H1 (cell line): Measurements from ENCODE around the gene SPG11. TPM values are rescaled to one million over a fixed set of nuclear protein-coding genes. Genes with fewer than 3 reads are reported as not detected.

Experiments used
- CTCF ChIA-PET: fragments of 300-600 bp; sonication (Branson Sonifier 250); formaldehyde crosslinking; loops from one replicate; lab custom pipeline; 2021; ENCODE audit not compliant: partially characterized antibody; lab: Charles Lee
- POLR2A ChIA-PET: fragments of 300-600 bp; sonication (Branson Sonifier 250); formaldehyde crosslinking; loops from one replicate; lab custom pipeline; 2021; ENCODE audit warnings: inconsistent platforms; ENCODE audit not compliant: partially characterized antibody; lab: Charles Lee
- DNase-seq, 2 experiments: peaks; one replicate each; pipeline versions ENCODE4 v3.0.0 to v3.0.0-alpha.2; 2010 to 2022; ENCODE audit warnings: low spot score in 2 of 2, low read depth in 1 of 2, mixed read lengths in 1 of 2
- FAIRE-seq: peaks from 2 replicates; lab custom pipeline; 2011; peaks lifted over from hg19 to GRCh38; lab: Jason Lieb, UNC
- H2AFZ ChIP-seq: 2 replicates; pipeline ENCODE4 v1.8.1; 2012; ENCODE audit warnings: low read length, inconsistent platforms
- H2AK5ac ChIP-seq: 2 replicates; pipeline ENCODE4 v1.6.1; 2013; ENCODE audit warnings: low read depth, low read length
- H2BK120ac ChIP-seq: replicated peaks from 2 replicates; pipeline ENCODE3; 2013; ENCODE audit warnings: low read depth, low read length, inconsistent platforms
- H2BK12ac ChIP-seq: 2 replicates; pipeline ENCODE4 v1.6.1; 2013; ENCODE audit warnings: low read depth, low read length
- H2BK15ac ChIP-seq: 2 replicates; pipeline ENCODE4 v1.6.1; 2013; ENCODE audit warnings: low read length
- H2BK20ac ChIP-seq: 2 replicates; pipeline ENCODE4 v1.6.1; 2013; ENCODE audit warnings: low read length
- H2BK5ac ChIP-seq: 2 replicates; pipeline ENCODE4 v1.6.1; 2013; ENCODE audit warnings: low read depth, low read length
- H3K14ac ChIP-seq: 2 replicates; pipeline ENCODE4 v1.6.1; 2013; ENCODE audit warnings: inconsistent platforms; ENCODE audit not compliant: insufficient read length
- H3K18ac ChIP-seq: 2 replicates; pipeline ENCODE4 v1.6.1; 2013; ENCODE audit warnings: low read length; ENCODE audit errors: extremely low read depth
- H3K23ac ChIP-seq: 2 replicates; pipeline ENCODE4 v1.6.1; 2013; ENCODE audit warnings: inconsistent platforms; ENCODE audit not compliant: insufficient read length
- H3K23me2 ChIP-seq: 2 replicates; pipeline ENCODE4 v1.6.1; 2013; ENCODE audit warnings: low read depth, low read length
- H3K27ac ChIP-seq: 2 replicates; pipeline ENCODE4 v1.6.1; 2011; ENCODE audit warnings: low read depth, low read length, inconsistent platforms
- H3K27me3 ChIP-seq, 4 experiments: replicated peaks in 1 of 4; 1 replicate in 1 of 4; 2 replicates in 3 of 4; pipeline versions ENCODE4 v1.6.1 to v1.8.1; 2011 to 2013; ENCODE audit warnings: low read length in 3 of 4, mild to moderate bottlenecking in 3 of 4, inconsistent platforms in 2 of 4, mixed read lengths in 2 of 4, moderate library complexity in 1 of 4; ENCODE audit not compliant: control insufficient read depth in 3 of 4, insufficient read depth in 3 of 4; ENCODE audit errors: extremely low read depth in 1 of 4
- H3K36me3 ChIP-seq, 4 experiments: 2 replicates each; pipeline versions ENCODE4 v1.6.1 to v1.8.1; 2011 to 2013; ENCODE audit warnings: mild to moderate bottlenecking in 4 of 4, low read length in 3 of 4, moderate library complexity in 2 of 4, control low read depth in 1 of 4, inconsistent platforms in 1 of 4; ENCODE audit not compliant: insufficient read depth in 4 of 4, control insufficient read depth in 2 of 4
- H3K4ac ChIP-seq: replicated peaks from 2 replicates; pipeline ENCODE3; 2013; ENCODE audit warnings: low read length, low read depth, mixed read lengths, inconsistent platforms; ENCODE audit not compliant: insufficient read length
- H3K4me1 ChIP-seq, 4 experiments: replicated peaks in 1 of 4; 1 replicate in 1 of 4; 2 replicates in 3 of 4; pipeline versions ENCODE4 v1.6.1 to v1.8.1; 2011 to 2013; ENCODE audit warnings: low read length in 3 of 4, inconsistent platforms in 2 of 4, mixed read lengths in 1 of 4; ENCODE audit not compliant: insufficient read depth in 4 of 4, control insufficient read depth in 3 of 4
- H3K4me2 ChIP-seq, 2 experiments: 2 replicates each; pipeline versions ENCODE4 v1.6.1 to v1.8.1; 2011 to 2013; ENCODE audit warnings: low read depth in 2 of 2, low read length in 2 of 2, control low read depth in 1 of 2, inconsistent platforms in 1 of 2, mild to moderate bottlenecking in 1 of 2; ENCODE audit not compliant: insufficient read depth in 1 of 2
- H3K4me3 ChIP-seq, 4 experiments: fragments of 200-600, 300-600 bp in 1 of 4; sonication (generic), shearing (Covaris generic), sonication (Bioruptor Twin) in 1 of 4; 2 replicates each; pipeline versions ENCODE4 v1.5.1 to v1.8.1; 2011 to 2016; ENCODE audit warnings: low read length in 4 of 4, low read depth in 3 of 4, control low read depth in 2 of 4, inconsistent platforms in 2 of 4, mild to moderate bottlenecking in 2 of 4, mixed read lengths in 1 of 4, moderate library complexity in 1 of 4; ENCODE audit not compliant: insufficient read depth in 2 of 4; ENCODE audit errors: extremely low read depth in 1 of 4
- H3K56ac ChIP-seq: replicated peaks from 2 replicates; pipeline ENCODE3; 2013; ENCODE audit warnings: low read depth, mild to moderate bottlenecking, mixed read lengths, low read length, inconsistent platforms; ENCODE audit not compliant: insufficient read length
- H3K79me1 ChIP-seq: 2 replicates; pipeline ENCODE4 v1.6.1; 2013; ENCODE audit warnings: low read depth, low read length, control low read depth
- H3K79me2 ChIP-seq, 2 experiments: 2 replicates each; pipeline versions ENCODE4 v1.6.1 to v1.8.1; 2012 to 2013; ENCODE audit warnings: low read length in 2 of 2, mild to moderate bottlenecking in 2 of 2, inconsistent platforms in 1 of 2; ENCODE audit not compliant: insufficient read depth in 2 of 2, control insufficient read depth in 1 of 2
- H3K9ac ChIP-seq, 4 experiments: replicated peaks in 1 of 4; 1 replicate in 1 of 4; 2 replicates in 3 of 4; pipeline versions ENCODE4 v1.6.1 to v1.8.1; 2011 to 2013; ENCODE audit warnings: low read depth in 3 of 4, low read length in 3 of 4, control low read depth in 2 of 4, mild to moderate bottlenecking in 2 of 4, moderate library complexity in 2 of 4, inconsistent platforms in 1 of 4; ENCODE audit errors: extremely low read depth in 1 of 4
- H3K9me3 ChIP-seq, 2 experiments: 2 replicates each; pipeline versions ENCODE4 v1.6.1 to v1.8.1; 2012 to 2013; ENCODE audit warnings: mild to moderate bottlenecking in 2 of 2, moderate library complexity in 2 of 2, control low read depth in 1 of 2, inconsistent platforms in 1 of 2, low read depth in 1 of 2, low read length in 1 of 2, mixed read lengths in 1 of 2; ENCODE audit not compliant: insufficient read depth in 2 of 2
- H4K20me1 ChIP-seq, 2 experiments: replicated peaks in 1 of 2; 2 replicates each; pipeline versions ENCODE3 to v1.8.1; 2011 to 2013; ENCODE audit warnings: inconsistent platforms in 2 of 2, low read length in 2 of 2, mild to moderate bottlenecking in 1 of 2; ENCODE audit not compliant: insufficient read depth in 2 of 2, control insufficient read depth in 1 of 2
- H4K5ac ChIP-seq: 2 replicates; pipeline ENCODE4 v1.6.1; 2013; ENCODE audit warnings: low read length, low read depth, mixed read lengths, inconsistent platforms; ENCODE audit not compliant: insufficient read length
- H4K8ac ChIP-seq: 2 replicates; pipeline ENCODE4 v1.8.0; 2013; ENCODE audit warnings: mild to moderate bottlenecking, moderate library complexity, low read length, inconsistent platforms; ENCODE audit not compliant: insufficient read depth; ENCODE audit errors: extremely low read depth
- H4K91ac ChIP-seq: replicated peaks from 2 replicates; pipeline ENCODE3; 2013; ENCODE audit warnings: low read length, mixed read lengths, inconsistent platforms; ENCODE audit not compliant: insufficient read length
- CBX5 ChIP-seq: fragments of 300-800, 300-1000 bp; sonication (generic); IDR thresholded peaks from 2 replicates; pipeline ENCODE4 v1.7.1; 2016; ENCODE audit warnings: antibody characterized with exemption, low read length, low read depth
- CHD2 ChIP-seq: IDR thresholded peaks from 2 replicates; pipeline ENCODE4 v1.6.1; 2012; ENCODE audit warnings: low read length, improper control_type of control experiment
- HDAC2 ChIP-seq, 2 experiments: fragments of 300-600 bp in 1 of 2; sonication (generic) in 1 of 2; IDR thresholded peaks; 2 replicates each; pipeline ENCODE4 v1.6.1; 2011 to 2012; ENCODE audit warnings: low read depth in 2 of 2, low read length in 2 of 2, mild to moderate bottlenecking in 2 of 2, moderate library complexity in 2 of 2, borderline replicate concordance in 1 of 2, inconsistent platforms in 1 of 2
- HDAC6 ChIP-seq: IDR thresholded peaks from one replicate; pipeline ENCODE4 v1.7.1; 2012; ENCODE audit warnings: low read depth, mild to moderate bottlenecking, inconsistent platforms, low read length, moderate library complexity
- KDM1A ChIP-seq: fragments of 200-600, 300-600 bp; sonication (generic); IDR thresholded peaks from 2 replicates; pipeline ENCODE4 v1.7.1; 2016; ENCODE audit warnings: mild to moderate bottlenecking, low read length, borderline replicate concordance
- POU5F1 ChIP-seq: IDR thresholded peaks from 2 replicates; pipeline ENCODE4 v1.6.1; 2011; ENCODE audit warnings: low read depth, mild to moderate bottlenecking, low read length, moderate library complexity
- SP2 ChIP-seq: IDR thresholded peaks from 2 replicates; pipeline ENCODE4 v1.6.1; 2012; ENCODE audit warnings: mild to moderate bottlenecking, low read length, inconsistent platforms
- TAF7 ChIP-seq: optimal IDR thresholded peaks from 2 replicates; pipeline ENCODE3; 2011; ENCODE audit warnings: low read depth, mild to moderate bottlenecking, inconsistent platforms, low read length, moderate library complexity, borderline replicate concordance
- TEAD4 ChIP-seq: IDR thresholded peaks from 2 replicates; pipeline ENCODE4 v1.6.1; 2012; ENCODE audit warnings: low read depth, low read length, inconsistent platforms, mixed read lengths
- WGBS, 2 experiments: shearing (Covaris generic) in 1 of 2; methylation state at CpG; one replicate each; pipeline versions ENCODE4 v1.1.6 to v1.1.7; 2013 to 2015; ENCODE audit warnings: low lambda C conversion rate in 2 of 2, mixed read lengths in 2 of 2, inconsistent platforms in 1 of 2, low coverage in 1 of 2, missing lambda C conversion rate in 1 of 2; ENCODE audit not compliant: insufficient replicate concordance in 2 of 2, insufficient coverage in 1 of 2, insufficient read length in 1 of 2; ENCODE audit errors: extremely low coverage in 1 of 2, missing lambda C conversion rate in 1 of 2; 5-methylcytosine and 5-hydroxymethylcytosine counted together
- polyA plus RNA-seq, 7 experiments: library from polyadenylated mRNA; depleted of rRNA in 3 of 7; stranded (reverse) in 5 of 7; unstranded in 2 of 7; fragments of >200 nt in 5 of 7; fragments of 200-250 nt in 2 of 7; gene quantifications; 1 replicate in 5 of 7; 2 replicates in 1 of 7; 4 replicates in 1 of 7; pipeline versions ENCODE4 v1.2.1 to v1.2.3, GENCODE V29; 2011 to 2013; ENCODE audit warnings: missing spikeins in 2 of 7, mixed read lengths in 2 of 7
- total RNA-seq: library from RNA; stranded (reverse); fragmentation: NEBNext Ultra II Directional; extraction: Animal tissue kit (Norgen Biotek cat#: 25700); gene quantifications from 2 replicates; pipeline ENCODE4 v1.2.1, GENCODE V29; 2021
- TF ChIP-seq, protein P1 (sequence below), 3 experiments: IDR thresholded peaks; 1 replicate in 2 of 3; 2 replicates in 1 of 3; pipeline versions ENCODE4 v1.5.1 to v1.6.1; 2011; ENCODE audit warnings: low read length in 3 of 3, mild to moderate bottlenecking in 3 of 3, inconsistent platforms in 2 of 3, low read depth in 1 of 3, moderate library complexity in 1 of 3; ENCODE audit not compliant: insufficient read depth in 1 of 3; ENCODE audit errors: control extremely low read depth in 1 of 3

The SPG11 gene
- total and polyA plus RNA-seq, 2 of the 8 experiments (the other 6 are each of a cell fraction or from before 2014, with no cell fraction given): 37.1 to 38.6 TPM

DNA sequence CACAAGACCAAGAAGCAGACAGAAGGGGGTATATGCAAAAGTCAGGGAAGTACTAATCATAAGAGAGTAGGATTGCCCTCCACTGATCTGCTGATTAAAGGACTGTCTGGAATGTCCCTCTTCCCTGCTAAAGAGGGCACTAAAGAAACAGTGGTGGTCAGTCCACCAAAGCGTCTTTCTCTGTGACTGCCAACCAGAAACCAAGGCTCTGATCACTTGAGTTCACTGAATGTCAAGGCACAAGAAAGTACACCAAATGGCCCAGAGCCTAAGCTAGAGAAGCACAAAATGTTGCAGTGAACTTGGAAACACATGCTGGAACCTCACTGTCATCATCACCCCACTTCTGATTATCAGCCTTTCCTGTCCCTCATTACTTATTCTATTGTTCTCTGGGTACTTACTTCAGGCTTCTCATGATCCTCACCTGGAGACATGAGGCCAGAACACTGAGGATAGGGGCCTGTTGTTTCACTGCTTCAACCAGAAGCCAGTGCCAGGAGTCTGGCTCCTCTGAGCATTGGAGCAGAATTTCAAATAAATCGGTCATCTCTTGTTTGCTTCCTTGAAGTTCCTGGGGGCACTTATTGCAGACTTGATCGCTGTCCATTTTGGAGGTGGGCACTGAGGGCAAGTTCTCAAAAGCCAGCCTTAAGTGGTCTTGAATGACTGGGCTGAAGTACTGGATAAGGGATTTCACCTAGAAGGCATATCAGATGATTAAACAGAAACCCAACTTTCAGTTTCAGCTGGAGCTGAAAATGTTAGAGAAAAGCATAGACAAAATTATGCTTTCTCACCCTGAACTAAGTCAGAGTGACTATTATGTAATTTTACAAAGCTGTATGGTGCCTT lies 67.6 kb downstream of the SPG11 start:
- Histone ChIP-seq H2BK12ac (no peak overlapping the region), H3K23me2 (no peaks in the 10 kb centered on the region), H2AK5ac (no peak overlapping the region), H2BK15ac (no peak overlapping the region), H3K27me3 (no peaks in the 10 kb centered on the region), H3K36me3 (peaks cover 8 to 52% (median 22%) of the 10 kb centered on the region in 4 experiments; a peak in 7 of 8 replicates), H3K27ac (no peak overlapping the region), H3K56ac (no peak overlapping the region), H4K8ac (no peak overlapping the region), H3K79me2 (no peaks in the 10 kb centered on the region), H4K20me1 (peaks cover 0 to 1% of the 10 kb centered on the region in 2 experiments), H2AFZ (no peak overlapping the region), H3K9me3 (no peaks in the 10 kb centered on the region), H4K91ac (no peak overlapping the region), H3K4me2 (no peak overlapping the region), H4K5ac (no peak overlapping the region), H3K4me3 (no peak overlapping the region), H3K18ac (no peak overlapping the region), H3K4me1 (no peaks in the 10 kb centered on the region), H3K23ac (no peak overlapping the region), H3K79me1 (no peaks in the 10 kb centered on the region), H3K4ac (no peak overlapping the region), H2BK20ac (no peak overlapping the region), H3K14ac (no peak overlapping the region), H3K9ac (no peak overlapping the region), H2BK5ac (no peak overlapping the region), H2BK120ac (no peak overlapping the region)
- DNase-seq (no peak), FAIRE-seq (no peak)
- ChIA-PET POLR2A (no interaction called here), CTCF (no interaction called here)
- 100% methylated on average over 3 of the region's 3 CpGs; no CpG with 5 or more reads in 1 of the 2 experiments for WGBS, 2 experiments
- TF ChIP-seq POU5F1 (no peak), CBX5 (no peak), HDAC2 (IDR thresholded peaks at IDR 0.05; ENCODE audit: borderline replicate concordance in 1 of 2, low read depth in 2 of 2, low read length in 2 of 2) (no peak), CHD2 (no peak), HDAC6 (no peak), TEAD4 (no peak), KDM1A (no peak), SP2 (no peak), TAF7 (no peak)
- TF ChIP-seq, protein P1, sequence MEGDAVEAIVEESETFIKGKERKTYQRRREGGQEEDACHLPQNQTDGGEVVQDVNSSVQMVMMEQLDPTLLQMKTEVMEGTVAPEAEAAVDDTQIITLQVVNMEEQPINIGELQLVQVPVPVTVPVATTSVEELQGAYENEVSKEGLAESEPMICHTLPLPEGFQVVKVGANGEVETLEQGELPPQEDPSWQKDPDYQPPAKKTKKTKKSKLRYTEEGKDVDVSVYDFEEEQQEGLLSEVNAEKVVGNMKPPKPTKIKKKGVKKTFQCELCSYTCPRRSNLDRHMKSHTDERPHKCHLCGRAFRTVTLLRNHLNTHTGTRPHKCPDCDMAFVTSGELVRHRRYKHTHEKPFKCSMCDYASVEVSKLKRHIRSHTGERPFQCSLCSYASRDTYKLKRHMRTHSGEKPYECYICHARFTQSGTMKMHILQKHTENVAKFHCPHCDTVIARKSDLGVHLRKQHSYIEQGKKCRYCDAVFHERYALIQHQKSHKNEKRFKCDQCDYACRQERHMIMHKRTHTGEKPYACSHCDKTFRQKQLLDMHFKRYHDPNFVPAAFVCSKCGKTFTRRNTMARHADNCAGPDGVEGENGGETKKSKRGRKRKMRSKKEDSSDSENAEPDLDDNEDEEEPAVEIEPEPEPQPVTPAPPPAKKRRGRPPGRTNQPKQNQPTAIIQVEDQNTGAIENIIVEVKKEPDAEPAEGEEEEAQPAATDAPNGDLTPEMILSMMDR (IDR thresholded peaks at IDR 0.05; ENCODE audit: control extremely low read depth in 1 of 3, insufficient read depth in 1 of 3, low read depth in 1 of 3, low read length in 3 of 3): no peak
